Glutamatergic neuron (in vitro differentiated cells): ENCODE measurements around the gene CLDN10. TPM values are rescaled to one million over a fixed set of nuclear protein-coding genes. Genes with fewer than 3 reads are reported as not detected.

Experiments
- DNase-seq: peaks from one replicate; pipeline ENCODE4 v3.0.0; 2022
- H3K27ac Mint-ChIP-seq: one replicate; pipeline ENCODE4 v1.8.0; 2020; ENCODE audit warnings: mild to moderate bottlenecking, mixed read lengths, inconsistent platforms; ENCODE audit not compliant: unreplicated experiment
- H3K27me3 Mint-ChIP-seq: one replicate; pipeline ENCODE4 v1.8.0; 2020; ENCODE audit warnings: mild to moderate bottlenecking, moderate library complexity, mixed read lengths, inconsistent platforms; ENCODE audit not compliant: unreplicated experiment
- H3K36me3 Mint-ChIP-seq: one replicate; pipeline ENCODE4 v1.8.0; 2020; ENCODE audit warnings: mild to moderate bottlenecking, mixed read lengths, inconsistent platforms; ENCODE audit not compliant: unreplicated experiment
- H3K4me1 Mint-ChIP-seq: one replicate; pipeline ENCODE4 v1.8.0; 2020; ENCODE audit warnings: mild to moderate bottlenecking, low read depth, mixed read lengths, inconsistent platforms; ENCODE audit not compliant: unreplicated experiment
- H3K4me3 Mint-ChIP-seq: one replicate; pipeline ENCODE4 v1.8.0; 2020; ENCODE audit warnings: mild to moderate bottlenecking, mixed read lengths, inconsistent platforms; ENCODE audit not compliant: unreplicated experiment
- H3K9me3 Mint-ChIP-seq: one replicate; pipeline ENCODE4 v1.8.0; 2020; ENCODE audit warnings: mild to moderate bottlenecking, moderate library complexity, mixed read lengths, inconsistent platforms; ENCODE audit not compliant: unreplicated experiment
- CTCF ChIP-seq: fragments of 200-600 bp; sonication (generic); IDR thresholded peaks from one replicate; pipeline ENCODE4 v1.5.0; 2021; ENCODE audit not compliant: partially characterized antibody, unreplicated experiment
- long read RNA-seq: library from polyadenylated mRNA; unstranded; transcript quantifications from one replicate; pipeline ENCODE4 v2.0.0, GENCODE V29; 2020; ENCODE audit not compliant: unreplicated experiment
- total RNA-seq: library from RNA; stranded (reverse); fragmentation: NEBNext Ultra II Directional; extraction: Animal tissue kit (Norgen Biotek cat#: 25700); gene quantifications from one replicate; pipeline ENCODE4 v1.2.1, GENCODE V29; 2021; ENCODE audit not compliant: unreplicated experiment

CLDN10 gene
- total RNA-seq = 8.3 TPM
- long read RNA-seq, transcript CLDN10-201 (5 exons, 949 nt) = major isoform, 11 of 13 reads
- long read RNA-seq, partial matches to known transcripts = 0 of 13 reads
- long read RNA-seq, other reads (novel, unspliced or antisense) = 2 of 13 reads

GRCh38 chr13:95552539-95553441, at the start of gene CLDN10:
TSS of gene CLDN10 (plus strand) at chr13:95552720. CDS start at chr13:95552754, 34 bp downstream.
- H3K36me3 Mint-ChIP-seq = peaks cover 5% of the 10 kb centered on the region
- H3K4me1 Mint-ChIP-seq = no peaks in the 10 kb centered on the region
- TF ChIP-seq CTCF = peak; percentile 81
- peak; percentile 84 for DNase-seq
- peak within 1 kb of the TSS; percentile 87 for H3K4me3 Mint-ChIP-seq
- H3K9me3 Mint-ChIP-seq = peaks cover 6% of the 10 kb centered on the region
- peaks cover 2% of the 10 kb centered on the region for H3K27me3 Mint-ChIP-seq
- peak within 1 kb of the TSS; percentile 71 for H3K27ac Mint-ChIP-seq

GRCh38 chr13:95503662-95504061, 48.9 kb upstream of the CLDN10 start:
- H3K4me3 Mint-ChIP-seq = no peak overlapping the region
- H3K27me3 Mint-ChIP-seq = no peaks in the 10 kb centered on the region
- H3K27ac Mint-ChIP-seq = no peak overlapping the region
- H3K4me1 Mint-ChIP-seq = no peaks in the 10 kb centered on the region
- DNase-seq = no peak
- no peaks in the 10 kb centered on the region for H3K9me3 Mint-ChIP-seq
- no peak for TF ChIP-seq CTCF
- peaks cover 12% of the 10 kb centered on the region for H3K36me3 Mint-ChIP-seq

DNA sequence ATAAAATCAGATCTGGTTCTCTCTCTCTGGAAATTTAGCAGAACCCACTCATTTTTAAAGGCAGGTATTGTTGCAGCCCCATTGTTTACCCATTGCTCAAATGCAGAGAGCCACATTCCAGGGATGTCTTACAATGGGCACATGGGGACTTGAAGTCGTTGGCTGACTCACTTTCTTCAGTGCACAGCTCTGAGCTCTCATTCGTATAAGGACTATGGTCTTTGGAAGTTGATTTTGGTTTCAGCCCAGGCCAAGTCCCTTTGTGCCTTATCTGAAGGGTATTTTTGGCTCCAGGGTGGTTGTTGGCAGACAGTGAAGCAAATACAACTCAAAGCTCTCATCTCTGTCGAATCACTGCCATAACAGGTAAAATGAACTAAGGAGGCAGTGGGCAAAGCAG, 47.3 kb upstream of the CLDN10 start:
- no peak for DNase-seq
- no peak overlapping the region for H3K27ac Mint-ChIP-seq

DNA sequence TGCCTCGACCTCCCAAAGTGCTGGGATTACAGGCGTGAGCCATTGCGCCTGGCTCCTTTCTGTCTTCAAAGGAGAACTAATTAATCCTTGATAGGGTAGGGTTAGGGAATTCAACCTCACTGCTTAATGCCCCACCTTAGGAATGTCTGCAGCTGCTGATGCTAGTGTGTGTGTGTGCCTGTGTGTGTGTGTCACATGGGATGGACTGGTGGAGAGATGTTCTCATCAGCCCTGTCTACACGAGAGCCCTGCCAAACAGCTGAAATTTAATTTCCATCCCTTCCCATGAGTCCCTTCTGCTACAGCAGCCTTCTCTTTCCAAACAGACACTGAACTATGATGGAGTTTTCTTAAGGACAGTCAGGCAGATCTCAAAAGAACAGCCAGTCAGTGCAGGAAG, 46.5 kb upstream of the CLDN10 start:
- H3K27ac Mint-ChIP-seq = no peak overlapping the region
- H3K4me1 Mint-ChIP-seq = no peaks in the 10 kb centered on the region
- no peak for TF ChIP-seq CTCF
- peaks cover 6% of the 10 kb centered on the region for H3K36me3 Mint-ChIP-seq
- H3K4me3 Mint-ChIP-seq = no peak overlapping the region
- DNase-seq = no peak
- H3K27me3 Mint-ChIP-seq = no peaks in the 10 kb centered on the region
- no peaks in the 10 kb centered on the region for H3K9me3 Mint-ChIP-seq

More for the DNA sequence above, 47.3 kb upstream of the CLDN10 start:
- no peak for TF ChIP-seq CTCF
- H3K36me3 Mint-ChIP-seq = peaks cover 11% of the 10 kb centered on the region
- no peak overlapping the region for H3K4me3 Mint-ChIP-seq
- no peaks in the 10 kb centered on the region for H3K4me1 Mint-ChIP-seq
- H3K9me3 Mint-ChIP-seq = no peaks in the 10 kb centered on the region
- no peaks in the 10 kb centered on the region for H3K27me3 Mint-ChIP-seq

DNA sequence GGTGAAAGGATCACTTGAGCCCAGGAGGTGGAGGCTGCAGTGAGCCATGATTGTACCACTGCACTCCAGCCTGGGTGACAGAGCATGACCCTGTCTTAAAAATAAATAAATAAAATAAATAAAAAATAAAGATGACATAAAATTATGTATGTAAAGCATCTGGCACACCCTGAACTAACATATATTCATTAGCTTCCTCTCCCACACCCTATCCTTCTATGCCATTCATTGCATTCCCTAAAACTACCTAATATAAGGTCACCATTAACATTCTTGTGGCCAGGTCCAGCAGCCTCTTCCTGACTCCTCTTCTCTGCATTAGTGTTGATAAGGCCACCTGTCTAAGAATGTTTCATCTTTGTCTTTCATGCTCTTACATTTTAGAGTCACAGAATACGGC, 44.5 kb upstream of the CLDN10 start:
- Mint-ChIP-seq H3K36me3 (no peaks in the 10 kb centered on the region), H3K4me3 (no peak overlapping the region), H3K9me3 (no peaks in the 10 kb centered on the region), H3K4me1 (no peaks in the 10 kb centered on the region), H3K27ac (no peak overlapping the region), H3K27me3 (no peaks in the 10 kb centered on the region)
- no peak for DNase-seq
- TF ChIP-seq CTCF = no peak
